ENCODE results near the gene CXCL11.

DNA sequence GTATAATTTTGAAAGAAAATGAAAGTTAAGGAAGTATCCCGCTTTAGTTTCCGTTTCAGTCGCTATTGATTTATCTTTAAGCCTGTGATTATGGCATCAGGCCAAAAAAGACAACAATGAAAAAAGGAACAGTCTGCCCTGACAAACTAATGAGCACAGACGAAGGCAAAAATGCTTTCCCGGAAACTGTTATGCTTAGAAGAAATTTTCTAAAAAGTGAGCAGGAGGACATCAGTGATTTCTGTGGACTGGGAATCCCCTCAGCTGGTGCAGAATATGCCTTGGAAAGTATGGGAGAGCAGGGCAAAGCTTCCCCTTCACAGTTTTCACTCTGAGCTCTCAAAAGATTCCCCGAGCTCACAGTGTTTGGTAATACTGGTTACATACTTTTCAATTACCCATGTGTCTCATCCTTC is 7.5 kb downstream of the CXCL11 start:
- TF ChIP-seq POLR2AphosphoS5 (IDR thresholded peaks at IDR 0.05) = no peak
- TF ChIP-seq CTCF (IDR thresholded peaks at IDR 0.05) = no peak

All from gastroesophageal sphincter (tissue), 3 donors.